Glutamatergic neuron (in vitro differentiated cells): ENCODE data around the gene SPR. TPM values are rescaled to one million over a fixed set of nuclear protein-coding genes. Genes with fewer than 3 reads are reported as not detected.

Experiments used
- DNase-seq: peaks from one replicate; pipeline ENCODE4 v3.0.0; 2022
- H3K27ac Mint-ChIP-seq: one replicate; pipeline ENCODE4 v1.8.0; 2020; ENCODE audit warnings: mild to moderate bottlenecking, mixed read lengths, inconsistent platforms; ENCODE audit not compliant: unreplicated experiment
- H3K27me3 Mint-ChIP-seq: one replicate; pipeline ENCODE4 v1.8.0; 2020; ENCODE audit warnings: mild to moderate bottlenecking, moderate library complexity, mixed read lengths, inconsistent platforms; ENCODE audit not compliant: unreplicated experiment
- H3K36me3 Mint-ChIP-seq: one replicate; pipeline ENCODE4 v1.8.0; 2020; ENCODE audit warnings: mild to moderate bottlenecking, mixed read lengths, inconsistent platforms; ENCODE audit not compliant: unreplicated experiment
- H3K4me1 Mint-ChIP-seq: one replicate; pipeline ENCODE4 v1.8.0; 2020; ENCODE audit warnings: mild to moderate bottlenecking, low read depth, mixed read lengths, inconsistent platforms; ENCODE audit not compliant: unreplicated experiment
- H3K4me3 Mint-ChIP-seq: one replicate; pipeline ENCODE4 v1.8.0; 2020; ENCODE audit warnings: mild to moderate bottlenecking, mixed read lengths, inconsistent platforms; ENCODE audit not compliant: unreplicated experiment
- H3K9me3 Mint-ChIP-seq: one replicate; pipeline ENCODE4 v1.8.0; 2020; ENCODE audit warnings: mild to moderate bottlenecking, moderate library complexity, mixed read lengths, inconsistent platforms; ENCODE audit not compliant: unreplicated experiment
- CTCF ChIP-seq: fragments of 200-600 bp; sonication (generic); IDR thresholded peaks from one replicate; pipeline ENCODE4 v1.5.0; 2021; ENCODE audit not compliant: partially characterized antibody, unreplicated experiment
- total RNA-seq: library from RNA; stranded (reverse); fragmentation: NEBNext Ultra II Directional; extraction: Animal tissue kit (Norgen Biotek cat#: 25700); gene quantifications from one replicate; pipeline ENCODE4 v1.2.1, GENCODE V29; 2021; ENCODE audit not compliant: unreplicated experiment

SPR gene
- total RNA-seq, 1 donor from 2014 or later: 1.7 TPM

GRCh38 chr2:72851333-72851732 is 35.9 kb upstream of the SPR start:
- no peaks in the 10 kb centered on the region for H3K27me3 Mint-ChIP-seq
- H3K27ac Mint-ChIP-seq: no peak overlapping the region
- H3K4me1 Mint-ChIP-seq: no peaks in the 10 kb centered on the region
- TF ChIP-seq CTCF: no peak
- no peak for DNase-seq
- H3K9me3 Mint-ChIP-seq: no peaks in the 10 kb centered on the region
- H3K36me3 Mint-ChIP-seq: no peaks in the 10 kb centered on the region
- H3K4me3 Mint-ChIP-seq: no peak overlapping the region

DNA sequence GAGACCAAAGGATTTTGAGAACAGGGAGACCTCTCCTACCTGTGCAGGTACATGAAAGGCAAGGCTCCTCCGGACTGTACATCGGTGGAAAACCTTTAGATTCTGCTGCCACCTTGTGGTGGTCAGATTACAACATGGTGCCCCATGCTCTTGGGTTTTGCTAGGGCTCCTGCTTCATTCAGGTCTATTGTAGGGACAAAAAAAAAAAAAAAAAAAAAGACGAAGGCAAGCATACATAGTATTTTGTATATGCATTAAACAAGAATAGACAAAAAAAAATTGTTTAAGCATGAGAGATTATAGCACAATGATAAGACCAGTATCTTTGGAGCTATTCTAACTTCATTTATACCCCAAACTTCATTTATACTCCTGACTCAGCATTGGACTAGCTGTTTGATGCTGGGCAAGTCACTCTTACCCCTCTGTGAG is 27.4 kb upstream of the SPR start:
- no peaks in the 10 kb centered on the region for H3K9me3 Mint-ChIP-seq
- H3K4me3 Mint-ChIP-seq: no peak overlapping the region
- H3K36me3 Mint-ChIP-seq: no peaks in the 10 kb centered on the region
- H3K27me3 Mint-ChIP-seq: peaks cover 3% of the 10 kb centered on the region
- DNase-seq: peak; percentile 54
- H3K27ac Mint-ChIP-seq: no peak overlapping the region
- TF ChIP-seq CTCF: peak; percentile 70
- H3K4me1 Mint-ChIP-seq: no peaks in the 10 kb centered on the region

- DNase-seq: peak; percentile 97
- Mint-ChIP-seq H3K4me1 (no peaks in the 10 kb centered on the region), H3K9me3 (no peaks in the 10 kb centered on the region)
These were observed 24.8 kb upstream of the SPR start for GRCh38 chr2:72862239-72862988.

DNA sequence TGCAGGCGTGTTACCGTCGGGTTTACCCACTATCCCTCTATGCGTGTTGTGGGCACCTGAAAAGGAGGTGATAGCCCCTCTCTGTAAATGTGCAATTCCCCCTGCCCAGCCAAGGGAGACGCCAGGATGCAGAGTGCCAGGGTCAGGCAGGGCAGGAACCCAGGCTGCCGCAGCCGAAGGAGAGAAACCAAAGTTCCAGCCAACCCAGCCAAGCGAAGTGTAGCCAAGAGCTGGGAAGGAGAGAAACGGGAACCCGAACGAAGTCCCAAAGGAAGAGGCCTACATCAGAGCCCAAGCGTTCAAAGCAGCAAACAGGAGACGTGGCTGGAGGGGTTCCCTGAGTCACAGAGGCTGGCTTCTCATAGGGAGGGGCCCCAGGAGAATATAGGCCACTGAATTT is 24.2 kb upstream of the SPR start:
- Mint-ChIP-seq H3K4me3 (peak overlapping the region; percentile 88), H3K36me3 (no peaks in the 10 kb centered on the region), H3K27me3 (peaks cover 3% of the 10 kb centered on the region), H3K27ac (no peak overlapping the region), H3K9me3 (no peaks in the 10 kb centered on the region), H3K4me1 (no peaks in the 10 kb centered on the region)
- no peak for TF ChIP-seq CTCF
- DNase-seq: no peak

More at GRCh38 chr2:72862239-72862988, 24.8 kb upstream of the SPR start:
- H3K27me3 Mint-ChIP-seq: peaks cover 3% of the 10 kb centered on the region
- peak; percentile 98 for TF ChIP-seq CTCF
- H3K27ac Mint-ChIP-seq: no peak overlapping the region
- peak overlapping the region; percentile 88 for H3K4me3 Mint-ChIP-seq
- H3K36me3 Mint-ChIP-seq: no peaks in the 10 kb centered on the region

- Mint-ChIP-seq H3K4me3 (no peak overlapping the region), H3K27me3 (peaks cover 3% of the 10 kb centered on the region), H3K27ac (no peak overlapping the region), H3K4me1 (no peaks in the 10 kb centered on the region), H3K36me3 (no peaks in the 10 kb centered on the region), H3K9me3 (no peaks in the 10 kb centered on the region)
- TF ChIP-seq CTCF: no peak
- DNase-seq: no peak
These were observed 22.7 kb upstream of the SPR start for GRCh38 chr2:72864500-72864899.
